Cardiac muscle cell (in vitro differentiated cells and primary cell): ENCODE measurements around the gene KCTD18. TPM values are rescaled to one million over a fixed set of nuclear protein-coding genes. Genes with fewer than 3 reads are reported as not detected.

ENCODE experiments used
- DNase-seq, 2 donors: peaks; one replicate each; pipeline versions ENCODE4 v3.0.0 to v3.0.0-alpha.2; 2010 to 2017; ENCODE audit warnings: low read depth in 1 of 2, low spot score in 1 of 2
- H3K27ac ChIP-seq: fragments of 200-600 bp; sonication (generic); 2 replicates; pipeline ENCODE4 v1.5.1; 2016
- H3K27me3 ChIP-seq: fragments of 200-600 bp; sonication (generic); 2 replicates; pipeline ENCODE4 v1.6.0; 2016; ENCODE audit warnings: control low read depth
- H3K36me3 ChIP-seq: fragments of 200-600 bp; sonication (generic); 2 replicates; pipeline ENCODE4 v1.5.1; 2016; ENCODE audit warnings: control low read depth
- H3K4me1 ChIP-seq: fragments of 200-600 bp; sonication (generic); 2 replicates; pipeline ENCODE4 v1.8.1; 2017; ENCODE audit warnings: low read depth, mild to moderate bottlenecking, mixed run types
- H3K4me3 ChIP-seq: fragments of 200-600 bp; sonication (generic); 2 replicates; pipeline ENCODE4 v1.5.1; 2016; ENCODE audit warnings: mild to moderate bottlenecking
- H3K9me3 ChIP-seq: fragments of 200-600 bp; sonication (generic); 2 replicates; pipeline ENCODE4 v1.5.1; 2017; ENCODE audit warnings: low read depth, mild to moderate bottlenecking, control low read depth
- polyA plus RNA-seq: library from polyadenylated mRNA; unstranded; fragments of >200 nt; fragmentation: Nextera tagmentation; extraction: Ambion mirVana; gene quantifications from 2 replicates; pipeline ENCODE4 v1.2.1, GENCODE V29; 2016
- total RNA-seq: library from RNA; depleted of rRNA; stranded (reverse); fragments of >200 nt; gene quantifications from 2 replicates; pipeline ENCODE4 v1.2.3, GENCODE V29; 2016
- TF ChIP-seq, protein P1 (sequence below): IDR thresholded peaks from 2 replicates; pipeline ENCODE4 v1.5.1; 2012; ENCODE audit warnings: low read depth, mild to moderate bottlenecking, low read length

Gene KCTD18
- total and polyA plus RNA-seq, 2 experiments from 2014 or later = 12.5 to 20.8 TPM

DNA sequence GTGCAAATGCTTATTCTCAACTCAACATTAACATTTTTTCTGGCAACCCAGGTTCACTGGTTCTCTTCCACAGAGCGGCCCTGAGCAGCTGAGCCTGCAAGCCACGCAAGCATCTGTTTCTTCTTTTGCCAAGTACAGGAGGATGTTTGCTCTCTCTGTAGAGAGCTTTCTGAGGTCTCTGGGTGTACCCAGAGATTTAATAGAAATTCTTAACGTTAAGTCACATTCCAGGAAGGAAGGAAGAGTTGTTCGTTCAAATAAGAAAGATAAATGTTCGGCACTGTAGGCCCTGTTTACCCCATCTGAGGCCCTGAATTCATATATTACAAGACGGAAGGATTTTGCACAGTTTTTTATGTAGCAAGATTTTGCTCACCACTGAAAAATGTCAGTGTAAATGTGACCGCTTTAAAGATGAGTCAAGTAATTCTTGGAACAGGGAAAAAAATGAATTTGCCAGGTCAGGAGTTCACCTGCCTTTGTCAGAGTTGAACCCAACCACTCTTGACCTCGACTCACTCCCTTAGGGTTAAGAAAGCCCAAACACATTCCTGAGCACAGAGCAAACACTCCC is 30.1 kb downstream of the KCTD18 start:
- H3K27ac ChIP-seq = no peak overlapping the region
- no peaks in the 10 kb centered on the region for H3K27me3 ChIP-seq
- no peaks in the 10 kb centered on the region for H3K9me3 ChIP-seq
- H3K4me3 ChIP-seq = no peak overlapping the region
- H3K4me1 ChIP-seq = no peaks in the 10 kb centered on the region
- TF ChIP-seq, protein P1, sequence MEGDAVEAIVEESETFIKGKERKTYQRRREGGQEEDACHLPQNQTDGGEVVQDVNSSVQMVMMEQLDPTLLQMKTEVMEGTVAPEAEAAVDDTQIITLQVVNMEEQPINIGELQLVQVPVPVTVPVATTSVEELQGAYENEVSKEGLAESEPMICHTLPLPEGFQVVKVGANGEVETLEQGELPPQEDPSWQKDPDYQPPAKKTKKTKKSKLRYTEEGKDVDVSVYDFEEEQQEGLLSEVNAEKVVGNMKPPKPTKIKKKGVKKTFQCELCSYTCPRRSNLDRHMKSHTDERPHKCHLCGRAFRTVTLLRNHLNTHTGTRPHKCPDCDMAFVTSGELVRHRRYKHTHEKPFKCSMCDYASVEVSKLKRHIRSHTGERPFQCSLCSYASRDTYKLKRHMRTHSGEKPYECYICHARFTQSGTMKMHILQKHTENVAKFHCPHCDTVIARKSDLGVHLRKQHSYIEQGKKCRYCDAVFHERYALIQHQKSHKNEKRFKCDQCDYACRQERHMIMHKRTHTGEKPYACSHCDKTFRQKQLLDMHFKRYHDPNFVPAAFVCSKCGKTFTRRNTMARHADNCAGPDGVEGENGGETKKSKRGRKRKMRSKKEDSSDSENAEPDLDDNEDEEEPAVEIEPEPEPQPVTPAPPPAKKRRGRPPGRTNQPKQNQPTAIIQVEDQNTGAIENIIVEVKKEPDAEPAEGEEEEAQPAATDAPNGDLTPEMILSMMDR = no peak
- no peaks in the 10 kb centered on the region for H3K36me3 ChIP-seq
- DNase-seq = peak in 1 of 2 donors; percentile 53

DNA sequence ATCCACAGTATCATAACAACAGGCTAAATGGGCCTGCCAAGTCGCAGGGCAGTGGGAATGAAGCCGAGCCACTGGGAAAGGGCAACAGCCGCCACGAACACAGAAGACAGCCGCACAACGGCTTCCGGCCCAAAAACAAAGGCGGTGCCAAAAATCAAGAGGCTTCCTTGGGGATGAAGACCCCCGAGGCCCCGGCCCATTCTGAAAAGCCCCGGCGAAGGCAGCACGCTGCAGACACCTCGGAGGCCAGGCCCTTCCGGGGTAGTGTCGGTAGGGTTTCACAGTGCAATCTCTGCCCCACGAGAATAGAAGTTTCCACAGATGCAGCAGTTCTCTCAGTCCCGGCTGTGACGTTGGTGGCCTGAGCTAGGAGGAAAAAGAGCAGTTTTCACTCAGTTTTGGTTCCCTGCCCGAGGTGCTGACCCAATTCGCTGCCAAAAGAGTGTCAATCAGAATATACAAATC is 32.2 kb downstream of the KCTD18 start:
- H3K4me1 ChIP-seq = no peaks in the 10 kb centered on the region
- TF ChIP-seq, protein P1 = no peak
- H3K36me3 ChIP-seq = no peaks in the 10 kb centered on the region
- H3K27me3 ChIP-seq = no peaks in the 10 kb centered on the region
- no peak overlapping the region for H3K27ac ChIP-seq
- no peaks in the 10 kb centered on the region for H3K9me3 ChIP-seq
- peak in 1 of 2 donors; percentile 64 for DNase-seq
- H3K4me3 ChIP-seq = no peak overlapping the region

DNA sequence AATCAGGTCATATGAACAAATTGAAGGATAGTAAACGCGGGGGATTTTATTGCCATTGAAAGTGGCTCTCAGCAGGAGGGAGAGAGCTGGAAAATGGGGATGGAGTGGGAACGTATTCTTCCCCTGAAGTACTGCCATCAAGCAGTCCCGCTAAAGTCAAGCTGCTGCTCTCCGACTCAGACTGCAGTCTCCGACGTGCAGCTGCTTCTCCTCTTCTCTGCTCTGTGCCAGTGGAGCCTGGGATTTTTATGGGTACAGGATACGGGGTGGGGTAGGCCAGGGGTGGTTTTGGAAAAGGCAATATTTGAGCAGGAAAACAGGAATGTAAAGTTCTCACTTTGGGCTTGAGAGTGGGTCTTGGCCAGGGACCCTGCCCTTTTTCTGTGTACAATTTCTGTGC is 33.0 kb downstream of the KCTD18 start:
- TF ChIP-seq, protein P1 = no peak
- no peak overlapping the region for H3K27ac ChIP-seq
- no peak overlapping the region for H3K4me3 ChIP-seq
- H3K36me3 ChIP-seq = no peaks in the 10 kb centered on the region
- no peaks in the 10 kb centered on the region for H3K4me1 ChIP-seq
- no peaks in the 10 kb centered on the region for H3K9me3 ChIP-seq
- no peaks in the 10 kb centered on the region for H3K27me3 ChIP-seq
- DNase-seq = no peak

DNA sequence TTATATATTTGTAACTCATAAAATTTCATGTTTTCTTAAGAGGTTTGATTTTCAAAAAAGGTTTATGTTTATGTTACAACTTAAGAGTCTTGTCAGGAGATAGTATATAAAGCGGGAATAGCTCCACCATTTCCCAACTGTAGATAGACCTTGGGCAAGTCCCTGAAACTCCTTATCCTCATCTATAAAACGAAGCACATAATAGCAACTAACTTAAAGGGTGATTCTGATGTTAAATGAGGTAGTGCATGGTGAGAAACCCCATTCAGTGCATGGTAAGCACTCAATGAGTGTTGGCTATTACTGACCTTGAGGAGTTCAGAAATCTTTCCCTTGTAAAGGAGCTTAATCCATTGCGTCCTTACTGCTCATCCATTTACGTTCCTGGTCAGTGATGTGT is 34.1 kb downstream of the KCTD18 start:
- DNase-seq = no peak
- Histone ChIP-seq H3K27ac (no peak overlapping the region), H3K4me1 (no peaks in the 10 kb centered on the region), H3K27me3 (no peaks in the 10 kb centered on the region), H3K4me3 (no peak overlapping the region), H3K9me3 (no peaks in the 10 kb centered on the region), H3K36me3 (no peaks in the 10 kb centered on the region)
- TF ChIP-seq, protein P1 = no peak

DNA sequence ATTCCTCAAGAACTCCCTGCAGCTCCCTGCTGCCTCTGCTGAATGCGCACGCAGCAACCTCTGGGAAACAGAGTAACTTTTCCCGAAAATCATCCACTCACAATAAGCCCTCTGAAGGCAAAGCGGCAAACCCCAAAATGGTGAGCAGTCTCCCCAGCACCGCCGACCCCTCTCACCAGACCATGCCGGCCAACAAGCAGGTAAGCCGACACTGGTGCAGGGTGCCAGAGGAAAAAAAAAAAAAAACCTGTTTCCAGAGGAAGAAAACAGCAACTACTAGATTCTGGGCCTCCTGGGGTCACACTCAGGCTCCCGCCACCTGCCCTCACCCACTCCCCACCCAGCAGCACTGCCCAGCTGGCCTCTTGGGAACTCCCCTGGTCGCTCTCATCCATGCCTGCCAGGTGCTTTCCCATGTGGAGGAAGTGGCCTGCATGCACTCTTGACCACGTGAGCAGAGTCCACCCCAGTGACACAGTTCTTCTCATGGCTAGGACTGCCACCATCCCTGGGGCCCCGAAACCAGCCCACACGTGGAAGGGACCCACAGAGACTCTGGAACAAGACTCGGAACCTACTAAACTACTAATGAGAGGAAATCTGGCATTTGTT is 36.9 kb downstream of the KCTD18 start:
- Histone ChIP-seq H3K4me1 (no peaks in the 10 kb centered on the region), H3K4me3 (no peak overlapping the region), H3K27me3 (no peaks in the 10 kb centered on the region), H3K9me3 (no peaks in the 10 kb centered on the region), H3K36me3 (peaks cover 3% of the 10 kb centered on the region), H3K27ac (no peak overlapping the region)
- no peak for DNase-seq
- TF ChIP-seq, protein P1 = no peak
